Activated naive CD8-positive, alpha-beta T cell treated with anti-CD3 and anti-CD28 coated beads, Interleukin-2, amount 50 U/mL, for 16 hours (primary cell): ENCODE results near the gene ZNF581.

Source experiments
- DNase-seq: peaks from one replicate; pipeline ENCODE4 v3.0.0-alpha.2; 2020; ENCODE audit warnings: low read depth, low spot score

The ZNF581 gene

DNA sequence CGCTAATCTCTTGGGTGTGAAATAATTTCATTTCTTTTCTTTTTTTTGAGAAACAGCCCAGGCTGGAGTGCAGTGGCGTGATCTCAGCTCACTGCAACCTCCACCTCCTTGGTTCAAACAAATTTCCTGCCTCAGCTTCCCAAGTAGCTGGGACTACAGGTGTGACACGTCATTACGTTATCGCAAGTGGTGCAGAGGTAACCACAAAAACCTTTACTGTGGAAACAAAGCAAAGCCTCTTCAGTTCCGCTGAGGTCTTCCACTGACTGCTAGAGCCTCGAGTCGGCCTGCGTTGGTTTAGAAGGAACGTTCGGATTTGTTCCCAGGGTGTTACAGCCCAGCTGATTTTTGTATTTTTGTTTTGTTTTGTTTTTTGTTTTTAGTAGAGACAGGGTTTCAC, 17.1 kb upstream of the ZNF581 start:
- no peak for DNase-seq

- peak; percentile 82 for DNase-seq
Measured at GRCh38 chr19:55632463-55632834, 11.0 kb upstream of the ZNF581 start.

- no peak for DNase-seq
Measured at GRCh38 chr19:55633861-55634260, 9.6 kb upstream of the ZNF581 start.

GRCh38 chr19:55635334-55635717, 8.1 kb upstream of the ZNF581 start:
- DNase-seq: no peak

DNA sequence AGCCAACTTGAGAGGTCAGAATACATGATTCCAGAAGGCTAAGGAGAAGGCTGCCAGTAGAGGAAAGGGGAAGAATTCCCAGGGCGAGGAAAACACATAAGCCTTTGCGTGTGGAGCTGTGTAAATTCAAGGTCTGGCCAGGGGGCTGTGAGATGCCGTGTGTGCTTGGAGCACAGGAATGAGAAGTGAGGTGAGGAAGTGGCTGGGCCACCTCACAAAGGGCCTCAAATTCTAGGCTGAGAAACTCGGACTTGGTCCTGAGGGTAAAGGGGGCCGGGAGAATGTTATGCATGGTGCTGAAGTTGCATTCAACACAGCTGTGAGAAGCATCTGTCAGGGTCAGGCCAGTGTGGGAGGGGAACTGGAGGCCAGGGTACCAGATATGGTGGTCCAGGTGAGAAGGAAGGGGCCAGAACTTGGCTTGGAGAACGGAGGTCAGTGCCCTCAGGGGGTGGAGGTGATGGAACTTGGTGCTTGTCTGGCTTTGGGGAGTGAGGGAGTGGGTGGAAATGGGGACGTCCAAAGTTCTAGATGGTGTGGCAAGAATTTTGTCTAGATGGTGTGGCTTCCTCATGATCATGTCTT, 7.5 kb upstream of the ZNF581 start:
- no peak for DNase-seq

- no peak for DNase-seq
Measured at GRCh38 chr19:55636723-55637122, 6.7 kb upstream of the ZNF581 start.

GRCh38 chr19:55637534-55637933, 5.9 kb upstream of the ZNF581 start:
- DNase-seq: no peak

DNA sequence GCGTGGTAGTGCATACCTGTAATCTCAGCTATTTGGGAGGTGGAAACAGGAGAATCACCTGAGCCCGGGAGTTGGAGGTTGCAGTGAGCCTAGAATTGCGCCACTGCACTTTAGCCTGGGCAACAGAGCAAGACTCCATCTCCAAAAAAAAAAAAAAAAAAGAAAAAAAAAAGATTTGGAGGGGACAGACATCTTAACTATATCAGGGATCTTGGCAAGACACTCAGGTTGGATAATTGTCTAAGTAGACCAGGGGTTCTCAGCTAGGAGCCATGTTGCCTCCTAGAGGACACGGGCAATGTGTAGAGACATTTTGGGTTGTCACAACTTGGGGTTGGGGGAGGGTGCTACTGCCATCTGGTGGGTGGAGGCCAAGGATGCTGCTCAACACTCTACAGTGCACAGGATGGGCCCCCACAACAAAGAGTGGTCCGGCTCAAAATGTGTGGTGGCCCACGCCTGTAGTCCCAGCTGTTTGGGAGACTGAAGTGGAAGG, 4.5 kb upstream of the ZNF581 start:
- no peak for DNase-seq

- no peak for DNase-seq
Measured at GRCh38 chr19:55640043-55640576, 3.3 kb upstream of the ZNF581 start.

DNA sequence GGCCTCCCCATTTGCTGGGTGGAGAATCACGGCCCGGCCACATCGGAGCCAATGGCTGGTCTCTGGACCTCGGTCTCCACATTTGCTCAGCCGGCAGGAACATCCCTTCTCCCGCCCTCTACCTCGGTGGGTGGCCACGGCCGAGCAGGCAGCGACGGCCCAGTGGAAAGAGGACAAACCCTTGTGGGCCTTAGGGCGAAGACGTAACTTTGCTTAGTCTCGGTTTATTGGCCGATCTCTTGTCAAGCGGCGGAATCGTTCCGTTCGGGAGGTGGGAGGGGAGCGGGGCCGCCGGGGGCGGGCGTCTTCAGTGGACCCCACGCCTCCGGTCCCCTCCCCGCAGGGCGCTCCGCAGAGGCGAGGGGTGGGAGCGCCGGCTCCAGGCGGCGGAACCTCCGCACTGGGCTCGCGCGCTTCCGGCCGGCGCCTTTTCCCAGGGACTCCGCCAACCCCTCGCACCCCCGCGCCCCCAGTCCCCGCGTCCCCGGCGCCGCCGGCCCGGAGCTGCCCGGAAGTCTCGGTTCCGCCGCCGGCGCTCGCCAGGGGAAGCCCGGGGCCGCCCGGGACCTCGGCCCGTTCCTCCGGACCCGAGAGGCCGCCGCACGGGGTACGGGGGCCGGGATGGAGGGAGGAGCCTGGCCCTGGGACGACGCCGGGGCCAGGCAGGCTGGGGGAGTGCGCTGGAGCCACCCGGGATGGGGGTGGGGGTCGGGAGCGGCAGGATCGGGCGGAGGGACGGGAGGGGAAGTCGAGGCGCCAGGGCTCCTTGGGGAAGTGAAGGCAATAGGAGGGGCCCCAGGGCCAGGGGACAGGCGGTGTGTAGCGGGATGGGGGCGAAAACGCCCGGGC, 2.6 kb upstream of the ZNF581 start, which contains the start of gene ZNF580:
TSS of gene ZNF580 (plus strand) at position 426 of the 849 bp plus-strand sequence. CDS start 1,507 bp downstream, outside the sequence.
- DNase-seq: no peak

DNA sequence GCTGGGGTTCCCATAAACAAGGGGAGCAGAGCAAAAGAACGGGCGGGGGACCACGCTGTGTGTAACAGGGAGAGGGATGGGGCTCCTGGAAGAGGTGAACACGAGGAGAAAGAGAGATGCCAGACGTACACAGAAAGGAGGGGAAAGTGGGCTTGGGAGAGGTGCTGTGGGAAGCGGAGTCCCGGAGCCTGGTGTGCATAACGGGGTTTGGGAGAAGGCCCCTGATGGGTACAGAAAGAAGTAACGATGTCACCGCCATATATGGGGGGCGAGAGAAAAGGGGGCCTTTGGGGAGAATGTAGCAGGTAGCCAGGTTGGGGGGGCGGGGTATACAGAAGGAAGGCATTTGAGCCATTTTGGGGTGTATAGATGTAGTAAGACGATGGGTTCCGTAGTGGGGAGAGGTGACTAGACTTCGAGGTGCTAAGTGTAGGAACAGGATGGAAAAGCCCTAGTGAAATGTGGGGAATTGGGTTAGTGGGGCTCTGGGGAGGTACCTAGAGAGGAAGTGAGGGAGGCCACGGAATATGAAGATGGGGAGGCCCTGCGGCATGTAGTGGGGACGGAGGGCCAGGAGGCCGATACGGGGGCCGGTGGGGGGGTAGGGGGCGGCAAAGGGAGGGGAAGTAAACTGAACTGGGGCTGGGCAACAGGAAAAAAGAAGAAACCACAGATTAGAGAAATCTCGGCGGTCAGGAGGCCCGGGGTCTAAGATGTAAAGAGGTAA, 1.9 kb upstream of the ZNF581 start:
- no peak for DNase-seq

GRCh38 chr19:55642153-55643002, 1.1 kb upstream of the ZNF581 start:
- DNase-seq: no peak

DNA sequence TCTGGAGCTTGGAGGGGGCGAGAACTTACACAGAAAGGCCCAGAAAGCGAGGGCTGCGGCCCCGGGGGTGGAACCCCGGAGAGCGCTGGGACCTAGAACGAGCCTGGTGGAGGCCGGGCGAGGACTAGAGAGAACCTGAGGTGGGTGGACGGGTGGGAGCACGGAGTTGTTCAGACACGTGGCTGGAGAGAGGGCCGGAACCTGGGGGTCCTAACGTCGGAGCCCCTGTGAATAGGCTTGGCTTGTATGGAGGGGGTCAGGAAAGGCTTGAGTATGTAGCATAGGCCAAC, 383 bp downstream of the ZNF581 start:
- DNase-seq: no peak

GRCh38 chr19:55644191-55644833, 863 bp downstream of the ZNF581 start:
- no peak for DNase-seq

GRCh38 chr19:55644842-55645511, 1.5 kb downstream of the ZNF581 start:
- DNase-seq: no peak

- DNase-seq: no peak
Measured at GRCh38 chr19:55645512-55645881, 2.0 kb downstream of the ZNF581 start.

DNA sequence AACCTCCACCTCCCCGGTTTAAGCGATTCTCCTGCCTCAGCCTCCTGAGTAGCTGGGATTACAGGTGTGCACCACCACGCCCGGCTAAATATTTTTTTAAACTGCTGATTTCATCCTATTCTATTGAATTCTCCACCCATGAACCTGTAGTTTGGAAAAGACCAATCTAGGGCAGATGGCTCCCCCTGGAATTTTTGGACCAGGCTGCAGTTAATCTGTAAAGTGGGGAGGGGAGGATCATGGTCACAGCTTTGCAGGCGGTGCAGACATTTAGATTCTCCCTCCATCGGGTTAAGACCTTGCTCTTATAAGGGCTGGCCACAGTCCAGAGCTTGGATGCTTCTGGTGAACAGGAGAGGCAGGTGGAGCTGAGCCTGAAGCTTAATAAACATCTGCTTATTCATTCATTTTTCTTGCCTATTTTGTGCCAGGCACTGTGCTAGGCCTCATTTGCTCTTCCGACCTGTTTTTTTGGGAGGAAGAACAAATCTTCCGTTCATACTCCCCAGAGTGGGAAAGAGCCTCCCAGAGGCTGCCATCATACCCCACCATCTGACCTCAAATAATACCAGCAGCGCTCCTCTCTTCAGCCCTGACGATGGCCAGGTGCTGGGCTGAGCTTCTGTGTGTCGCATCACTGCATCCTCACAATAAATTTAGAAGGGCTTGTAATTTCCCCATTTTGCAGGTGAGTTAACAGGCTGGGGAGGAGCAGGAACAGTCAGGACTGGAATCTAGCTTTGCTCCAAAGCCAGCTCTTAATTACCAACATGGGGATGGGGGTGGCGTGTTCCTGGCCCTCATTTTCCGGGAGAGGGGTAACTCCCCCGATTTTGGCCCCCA, 3.7 kb downstream of the ZNF581 start:
- no peak for DNase-seq

- DNase-seq: no peak
Measured at GRCh38 chr19:55647732-55648584, 4.5 kb downstream of the ZNF581 start, which contains the start of gene CCDC106. Gene CCDC106 (plus strand): TSS chr19:55648212. CDS start chr19:55649047, 835 bp downstream.
